LHCN-M2 (cell line): ENCODE data around the gene ACR. TPM values are rescaled to one million over a fixed set of nuclear protein-coding genes. Genes with fewer than 3 reads are reported as not detected.
"Not testable (repeated sequence)": the region's sequence is repeated elsewhere in the genome, so short reads cannot be mapped to it uniquely, and the experiment has no call there.

ENCODE experiments used
- DNase-seq: peaks from one replicate; pipeline ENCODE4 v3.0.0-alpha.2; 2012; ENCODE audit warnings: low read depth
- total RNA-seq: library from RNA; depleted of rRNA; stranded (reverse); fragments of >200 nt; gene quantifications from 2 replicates; pipeline ENCODE4 v1.2.3, GENCODE V29; 2014

The ACR gene
- total RNA-seq, 1 experiment from 2014 or later, result not detected

- peak; percentile 40 for DNase-seq
Observed at GRCh38 chr22:50731811-50732624, 6.0 kb upstream of the ACR start.

DNA sequence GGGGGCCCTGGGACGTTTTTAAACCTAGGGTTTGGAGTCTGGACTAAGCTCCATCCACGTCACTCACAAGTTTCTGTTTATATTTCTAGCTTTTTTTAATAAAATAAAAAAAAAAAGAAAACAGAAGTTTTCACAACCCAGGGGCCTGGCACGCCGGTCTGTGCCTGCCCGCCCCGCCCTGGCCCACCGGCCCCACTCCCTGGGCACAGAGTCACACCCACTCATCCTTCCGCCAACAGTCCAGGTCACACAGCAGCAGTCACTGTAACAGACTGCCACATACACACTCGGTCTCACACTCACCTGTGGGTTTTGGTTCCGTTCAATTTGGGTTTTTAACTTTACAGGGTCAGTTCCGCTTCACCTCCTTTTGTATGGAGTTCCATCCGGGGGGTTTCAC is 5.3 kb upstream of the ACR start:
- DNase-seq, result no peak

DNA sequence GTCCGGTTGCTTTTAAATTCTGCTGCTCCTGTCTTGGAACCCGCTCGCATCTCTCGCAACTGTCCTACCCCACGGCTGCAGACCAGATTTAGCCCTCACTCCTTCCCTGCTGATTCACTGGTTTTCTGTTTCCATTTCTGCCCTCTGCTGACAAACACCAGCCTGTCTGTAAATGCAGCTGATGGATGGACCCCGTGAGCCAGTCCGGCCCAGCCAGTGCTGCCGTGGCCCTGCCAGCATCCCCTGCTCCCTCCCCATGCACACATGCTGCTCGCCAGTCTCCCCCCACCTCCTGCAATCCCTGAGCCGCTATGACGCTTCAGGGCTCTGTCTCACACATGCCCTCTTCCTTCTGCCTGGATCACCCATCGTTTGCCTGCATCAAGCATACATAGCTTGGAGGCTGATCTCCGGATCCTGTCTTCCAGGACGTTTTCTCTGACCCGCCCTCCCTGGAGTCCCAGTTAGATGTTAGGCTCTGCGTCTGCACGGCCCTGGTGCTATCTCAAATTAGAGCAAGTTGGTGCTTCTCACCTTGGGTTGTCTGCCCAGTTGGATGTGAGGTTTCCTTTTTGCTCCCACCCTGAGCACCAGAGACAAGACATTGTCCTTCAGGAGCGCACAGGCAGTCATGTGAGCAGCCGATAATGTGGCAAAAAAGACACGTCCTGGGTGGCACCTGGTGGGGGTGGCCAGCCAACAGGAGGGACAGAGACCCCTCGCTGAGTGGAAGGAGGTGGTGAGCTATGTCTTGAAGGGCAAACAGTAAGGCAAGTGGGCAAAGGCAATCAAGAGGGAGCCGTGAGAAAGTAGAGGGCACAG is 4.3 kb upstream of the ACR start:
- DNase-seq, result peak; percentile 67

DNA sequence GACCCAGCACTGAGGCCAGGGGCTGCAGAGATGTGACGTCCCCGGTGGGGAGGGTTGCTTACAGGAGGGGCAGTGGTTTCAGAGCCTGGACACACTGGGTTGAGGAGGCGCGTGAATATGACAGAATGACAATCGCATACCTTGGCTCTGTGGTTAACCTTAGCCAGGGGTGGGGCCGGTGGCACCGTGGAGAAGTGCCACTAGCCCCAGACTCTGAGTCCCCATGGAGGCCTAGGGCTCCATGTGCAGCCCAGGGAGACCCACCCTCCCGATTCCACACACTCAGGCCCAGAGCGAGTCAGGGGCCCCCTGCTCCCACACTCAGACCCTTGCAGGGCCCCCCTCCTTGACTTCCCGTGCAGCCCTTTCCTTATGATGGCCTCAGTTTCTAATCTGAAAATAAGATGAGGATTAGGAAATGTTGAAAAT is 3.6 kb upstream of the ACR start:
- no peak for DNase-seq

DNA sequence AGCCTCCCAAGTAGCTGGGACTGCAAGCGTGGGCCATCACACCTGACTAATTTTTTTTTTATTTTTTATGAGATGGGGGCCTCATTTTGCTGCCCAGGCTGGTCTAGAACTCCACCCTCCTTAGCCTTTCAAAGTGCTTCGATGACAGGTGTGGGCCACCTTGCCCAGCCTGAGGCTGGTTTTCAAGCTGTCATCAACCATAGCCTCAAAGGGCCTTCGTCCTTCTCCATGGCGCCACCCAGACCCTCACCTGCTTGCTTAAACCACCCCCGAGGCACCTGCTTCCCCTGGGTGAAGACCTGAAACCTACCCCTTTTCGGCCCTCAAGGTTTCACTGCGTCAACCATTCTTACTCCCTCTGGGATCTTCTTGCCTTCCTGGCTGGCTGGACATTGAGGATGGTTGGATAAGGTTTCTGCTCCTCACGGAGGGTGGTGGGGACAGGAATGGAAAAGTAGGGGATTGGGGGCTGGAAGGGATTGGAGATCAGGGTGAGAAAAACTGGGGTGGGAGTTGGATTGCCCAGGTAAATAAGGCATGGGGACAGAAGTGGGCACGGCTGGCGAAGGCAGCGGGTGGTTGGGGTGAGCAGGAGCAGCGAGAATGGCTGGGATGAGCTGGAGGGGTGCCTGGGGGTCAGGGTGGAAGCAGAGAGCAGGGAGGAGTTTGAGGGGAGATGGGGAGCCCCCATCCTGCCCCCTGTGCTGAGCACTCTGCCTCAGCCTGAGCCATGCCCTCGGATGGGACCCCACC is 2.8 kb upstream of the ACR start:
- DNase-seq, result no peak

DNA sequence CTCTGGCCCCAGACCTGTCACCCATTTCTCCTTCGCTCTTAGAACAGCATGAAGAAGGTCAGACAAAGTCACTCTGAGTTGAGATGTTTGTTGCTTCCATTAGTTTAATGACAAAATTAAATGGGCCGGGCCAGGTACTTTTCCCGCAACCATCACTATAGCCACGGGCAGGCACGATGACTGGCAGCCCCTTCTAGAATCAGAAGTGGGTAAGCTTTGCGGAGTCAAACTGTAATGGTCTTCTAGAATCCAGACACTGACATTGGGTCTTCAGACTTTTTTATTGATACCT is 2.3 kb upstream of the ACR start:
- DNase-seq, result no peak

GRCh38 chr22:50738649-50739227 is 734 bp downstream of the ACR start:
- no peak for DNase-seq

GRCh38 chr22:50739279-50739691 is 1.3 kb downstream of the ACR start:
- no peak for DNase-seq

GRCh38 chr22:50739894-50740293 is 1.9 kb downstream of the ACR start:
- no peak for DNase-seq

- not testable (repeated sequence) for DNase-seq
Observed at GRCh38 chr22:50740714-50741113, 2.7 kb downstream of the ACR start.

GRCh38 chr22:50744424-50744823 is 6.4 kb downstream of the ACR start:
- DNase-seq, result not testable (repeated sequence)

DNA sequence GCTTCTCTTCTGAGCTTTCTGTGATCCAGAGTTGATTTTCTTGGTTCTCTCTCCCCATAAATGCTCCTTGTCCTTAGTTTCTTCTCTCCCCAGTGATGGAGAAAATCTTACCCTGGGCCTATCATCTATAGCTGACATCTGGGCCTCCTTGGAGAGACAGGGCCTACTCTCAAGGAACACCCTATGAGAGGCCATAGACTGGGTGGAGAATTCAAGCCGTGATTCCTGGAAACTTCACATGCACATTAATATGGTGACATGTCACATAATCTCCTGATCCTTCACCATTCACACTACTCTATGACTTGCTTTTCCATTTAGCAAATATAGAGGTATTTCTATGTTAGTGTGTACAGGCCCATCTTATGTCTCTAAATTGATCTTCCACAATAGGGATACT is 9.5 kb downstream of the ACR start:
- DNase-seq, result not testable (repeated sequence)

GRCh38 chr22:50748630-50749029 is 10.6 kb downstream of the ACR start:
- not testable (repeated sequence) for DNase-seq

- not testable (repeated sequence) for DNase-seq
Observed at GRCh38 chr22:50749302-50750074, 11.5 kb downstream of the ACR start.

DNA sequence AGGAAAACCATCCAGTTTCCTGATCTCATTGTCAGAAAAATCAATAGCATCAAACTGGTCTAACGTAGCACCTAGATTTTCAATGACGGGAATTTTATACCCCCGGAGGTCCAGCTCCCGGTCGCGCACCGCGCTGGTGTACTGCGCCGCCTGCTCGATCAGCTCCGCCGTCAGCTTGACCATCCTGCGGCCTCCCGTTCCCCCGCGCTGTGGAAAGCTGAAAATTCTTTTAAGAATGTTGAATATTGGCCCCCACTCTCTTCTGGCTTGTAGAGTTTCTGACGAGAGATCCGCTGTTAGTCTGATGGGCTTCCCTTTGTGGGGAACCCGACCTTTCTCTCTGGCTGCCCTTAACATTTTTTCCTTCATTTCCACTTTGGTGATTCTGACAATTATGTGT is 17.2 kb downstream of the ACR start:
- DNase-seq, result not testable (repeated sequence)

GRCh38 chr22:50756406-50756805 is 18.4 kb downstream of the ACR start:
- DNase-seq, result not testable (repeated sequence)

DNA sequence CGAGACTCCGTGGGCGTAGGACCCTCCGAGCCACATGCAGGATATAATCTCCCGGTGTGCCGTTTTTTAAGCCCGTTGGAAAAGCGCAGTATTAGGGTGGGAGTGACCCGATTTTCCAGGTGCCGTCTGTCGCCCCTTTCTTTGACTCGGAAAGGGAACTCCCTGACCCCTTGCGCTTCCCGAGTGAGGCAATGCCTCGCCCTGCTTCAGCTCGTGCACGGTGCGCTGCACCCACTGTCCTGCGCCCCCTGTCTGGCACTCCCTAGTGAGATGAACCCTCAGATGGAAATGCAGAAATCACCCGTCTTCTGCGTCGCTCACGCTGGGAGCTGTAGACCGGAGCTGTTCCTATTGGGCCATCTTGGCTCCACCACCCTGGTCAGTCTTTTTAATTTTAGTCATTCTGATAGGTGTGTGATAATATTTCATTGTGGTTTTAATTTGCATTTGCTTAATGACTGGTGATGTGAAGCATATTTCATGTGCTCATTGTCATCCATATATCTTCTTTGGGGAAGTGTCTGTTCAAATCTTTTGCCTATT is 19.0 kb downstream of the ACR start:
- DNase-seq, result peak; percentile 34

DNA sequence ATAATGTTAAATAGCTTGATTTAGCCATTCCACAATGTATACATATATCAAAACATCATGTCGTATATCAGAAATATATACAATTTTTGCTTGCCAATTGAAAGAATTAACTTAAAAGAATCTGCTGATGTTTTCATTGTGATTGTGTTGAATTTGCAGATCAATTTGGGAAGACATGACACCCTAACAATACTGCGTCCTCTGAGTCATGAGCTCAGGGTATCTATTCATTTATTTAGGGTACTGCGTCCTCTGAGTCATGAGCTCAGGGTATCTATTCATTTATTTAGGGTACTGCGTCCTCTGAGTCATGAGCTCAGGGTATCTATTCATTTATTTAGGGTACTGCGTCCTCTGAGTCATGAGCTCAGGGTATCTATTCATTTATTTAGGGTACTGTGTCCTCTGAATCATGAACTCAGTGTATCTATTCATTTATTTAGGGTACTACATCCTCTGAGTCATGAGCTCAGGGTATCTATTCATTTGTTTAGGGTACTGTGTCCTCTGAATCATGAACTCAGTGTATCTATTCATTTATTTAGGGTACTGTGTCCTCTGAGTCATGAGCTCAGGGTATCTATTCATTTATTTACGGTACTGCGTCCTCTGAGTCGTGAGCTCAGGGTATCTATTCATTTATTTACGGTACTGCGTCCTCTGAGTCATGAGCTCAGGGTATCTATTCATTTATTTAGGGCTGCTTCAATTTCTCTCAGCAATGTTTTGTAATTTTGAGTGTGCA is 21.8 kb downstream of the ACR start:
- DNase-seq, result peak; percentile 82

DNA sequence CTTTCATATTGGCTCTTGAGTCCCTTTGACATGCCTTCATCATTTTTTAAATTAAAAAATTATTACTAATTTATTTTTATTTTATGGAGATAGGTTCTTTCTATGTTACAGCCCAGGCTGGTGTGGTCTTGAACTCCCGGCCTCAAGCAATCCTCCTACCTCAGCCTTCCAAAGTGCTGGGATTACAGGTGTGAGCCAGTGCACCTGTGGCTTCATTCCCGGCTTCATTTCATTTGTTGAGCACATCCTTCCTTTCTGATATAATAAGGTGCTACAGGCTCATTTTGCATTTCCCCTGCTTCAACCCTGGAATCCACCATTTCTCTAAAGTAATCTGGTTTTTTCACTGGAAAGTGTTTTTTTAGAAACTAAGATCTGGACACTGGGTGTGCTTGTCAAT is 23.8 kb downstream of the ACR start:
- DNase-seq, result not testable (repeated sequence)

DNA sequence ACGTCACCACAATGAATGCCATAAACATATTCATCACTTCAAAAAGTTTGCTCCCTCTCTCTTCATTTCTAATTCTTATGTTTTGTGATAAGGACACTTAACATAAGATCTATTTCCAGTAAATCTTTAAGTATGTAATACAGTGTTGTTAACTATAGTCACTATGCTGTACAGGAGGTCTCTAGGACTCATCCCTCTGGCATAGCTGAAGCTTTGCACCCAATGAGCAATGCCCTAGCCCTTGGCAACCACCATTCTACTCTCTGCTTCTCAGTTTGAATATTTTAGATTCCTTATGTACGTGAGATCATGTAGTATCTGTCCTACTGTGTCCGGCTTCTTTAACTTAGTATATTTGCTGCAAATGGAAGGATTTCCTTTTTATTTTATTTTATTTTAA is 26.3 kb downstream of the ACR start:
- not testable (repeated sequence) for DNase-seq
